Hematopoietic multipotent progenitor cell treated with erythropoietin and hydrocortisone succinate and interleukin-3 and kit ligand, for 15 days (in vitro differentiated cells): Measurements from ENCODE around the gene CTAGE9.

Experiments
- DNase-seq: peaks from one replicate; pipeline ENCODE4 v3.0.0-alpha.2; 2015; ENCODE audit warnings: low spot score

The CTAGE9 gene

GRCh38 chr6:131663578-131664165 is 47.1 kb downstream of the CTAGE9 start:
- DNase-seq, result no peak

- DNase-seq, result no peak
These were observed 50.6 kb downstream of the CTAGE9 start for GRCh38 chr6:131660195-131660594.
